ENCODE results near the gene POMT2.
A peak's percentile ranks its signal among the peaks of the same experiment; 100 is the strongest.
"Not testable (repeated sequence)": the region's sequence is repeated elsewhere in the genome, so short reads cannot be mapped to it uniquely, and the experiment has no call there.

POMT2 gene

DNA sequence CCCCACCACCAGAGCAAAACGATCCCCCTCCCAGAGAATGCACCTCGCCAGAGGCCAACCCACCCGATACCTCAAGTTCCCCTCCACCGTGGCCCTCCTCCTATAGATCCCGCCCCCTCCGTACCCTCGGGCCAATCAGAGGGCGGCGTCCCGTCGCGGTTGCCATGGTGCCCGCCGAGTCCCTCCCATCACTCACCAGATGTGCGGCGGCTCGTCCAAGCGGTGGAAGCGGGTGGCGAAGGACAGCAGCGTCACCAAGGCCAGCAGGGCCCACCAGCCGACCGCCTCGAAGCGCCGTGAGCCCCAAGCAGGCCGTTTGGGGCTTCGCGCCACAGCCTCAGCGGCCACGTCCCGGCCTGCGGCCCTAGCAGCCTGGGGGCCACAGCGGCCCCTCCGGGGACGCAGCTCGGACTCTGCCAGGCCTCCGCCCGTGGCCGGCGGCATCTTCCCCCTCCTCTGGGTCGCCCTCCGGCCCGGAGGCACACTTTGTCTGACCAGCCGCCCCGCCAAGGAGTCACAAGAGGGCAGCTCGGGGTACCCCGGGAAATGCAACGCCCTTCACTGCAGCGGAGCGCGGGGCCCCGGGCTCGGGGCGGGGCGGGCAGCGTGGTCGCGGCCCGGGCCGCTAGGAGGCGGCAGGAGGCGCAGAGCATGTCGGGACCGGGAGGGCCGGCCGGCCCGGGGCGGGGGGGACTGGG is at the start of gene POMT2:
TSS of gene POMT2 (minus strand) at position 646 of the 698 bp plus-strand sequence. CDS start at position 444, 202 bp downstream.
- DNase-seq = peak; percentile 46

DNA sequence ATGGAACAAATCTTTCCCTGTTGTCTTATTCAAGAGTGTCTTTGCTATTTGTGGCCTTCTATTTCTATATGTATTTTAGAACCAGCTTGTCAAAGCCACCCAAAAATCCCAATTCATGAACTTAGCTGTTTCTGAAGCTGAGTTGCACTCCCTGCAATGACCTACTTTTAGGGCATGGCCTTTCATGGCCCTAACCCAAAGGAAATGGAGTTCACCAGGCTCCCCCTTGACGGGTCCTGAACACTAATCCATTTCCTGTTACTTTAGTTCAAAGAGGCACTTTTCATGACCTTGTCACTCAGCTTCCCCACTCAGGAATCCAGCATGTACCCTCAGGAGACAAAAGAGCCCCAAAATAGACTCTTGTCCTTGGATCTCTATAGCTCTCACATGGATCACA is 48.6 kb upstream of the POMT2 start:
- no peak for DNase-seq

- DNase-seq = no peak
Measured at GRCh38 chr14:77364146-77364545, 43.5 kb upstream of the POMT2 start.

- no peak for DNase-seq
Measured at GRCh38 chr14:77359626-77360025, 38.9 kb upstream of the POMT2 start.

DNA sequence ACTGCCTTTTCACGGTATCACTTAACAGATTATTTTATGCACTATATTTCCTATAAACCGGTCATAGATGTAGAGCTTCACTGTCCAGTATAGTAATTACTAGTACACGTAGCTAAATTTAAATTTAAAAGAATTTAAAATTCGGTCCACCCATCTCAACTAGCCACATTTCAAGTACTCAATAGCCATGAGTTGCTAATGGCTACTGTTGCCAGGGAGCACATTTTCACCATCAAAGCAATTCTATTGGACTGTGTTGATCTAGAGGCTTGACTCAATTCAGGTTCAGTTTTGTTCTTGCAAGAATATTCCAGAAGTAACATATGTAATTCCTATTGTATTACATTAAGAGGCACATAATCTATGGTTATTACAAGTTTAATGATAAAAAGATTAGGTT is 36.2 kb upstream of the POMT2 start:
- no peak for DNase-seq

GRCh38 chr14:77355811-77356210 is 35.1 kb upstream of the POMT2 start:
- no peak for DNase-seq

DNA sequence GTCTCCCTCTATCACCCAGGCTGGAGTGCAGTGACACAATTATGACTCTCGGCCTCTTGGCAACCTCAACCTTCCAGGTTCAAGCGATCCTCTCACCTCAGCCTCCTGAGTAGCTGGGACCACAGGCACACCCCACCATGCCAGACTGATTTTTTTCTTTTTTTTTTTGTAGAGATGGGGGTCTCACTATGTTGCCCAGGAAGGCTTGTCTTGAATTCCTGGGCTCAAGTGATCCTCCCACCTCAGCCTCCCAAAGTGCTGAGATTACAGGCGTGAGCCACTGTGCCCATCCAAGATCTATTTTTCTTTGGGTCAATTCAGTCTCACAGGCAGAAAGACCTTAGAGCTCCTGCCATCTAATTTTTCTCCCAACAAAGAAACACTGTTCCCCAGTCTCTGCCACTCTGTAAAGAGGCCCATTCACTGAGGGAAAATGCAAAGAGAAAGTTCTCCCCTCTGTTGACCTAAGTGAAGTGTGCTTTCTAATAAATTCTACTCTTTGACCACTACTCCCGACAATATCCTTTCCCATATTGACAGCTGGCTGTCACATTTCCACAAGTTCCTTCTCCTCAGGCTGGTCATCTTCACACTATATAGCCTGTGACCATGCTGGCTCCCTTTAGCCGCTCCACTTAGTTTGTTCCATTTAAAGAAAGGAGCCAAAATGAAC is 32.9 kb upstream of the POMT2 start:
- DNase-seq = no peak

- DNase-seq = no peak
Measured at GRCh38 chr14:77347751-77348150, 27.1 kb upstream of the POMT2 start.

GRCh38 chr14:77346495-77346894 is 25.8 kb upstream of the POMT2 start:
- no peak for DNase-seq

- DNase-seq = no peak
Measured at GRCh38 chr14:77344377-77344996, 23.8 kb upstream of the POMT2 start.

- peak; percentile 29 for DNase-seq
Measured at GRCh38 chr14:77343662-77344061, 23.0 kb upstream of the POMT2 start.

DNA sequence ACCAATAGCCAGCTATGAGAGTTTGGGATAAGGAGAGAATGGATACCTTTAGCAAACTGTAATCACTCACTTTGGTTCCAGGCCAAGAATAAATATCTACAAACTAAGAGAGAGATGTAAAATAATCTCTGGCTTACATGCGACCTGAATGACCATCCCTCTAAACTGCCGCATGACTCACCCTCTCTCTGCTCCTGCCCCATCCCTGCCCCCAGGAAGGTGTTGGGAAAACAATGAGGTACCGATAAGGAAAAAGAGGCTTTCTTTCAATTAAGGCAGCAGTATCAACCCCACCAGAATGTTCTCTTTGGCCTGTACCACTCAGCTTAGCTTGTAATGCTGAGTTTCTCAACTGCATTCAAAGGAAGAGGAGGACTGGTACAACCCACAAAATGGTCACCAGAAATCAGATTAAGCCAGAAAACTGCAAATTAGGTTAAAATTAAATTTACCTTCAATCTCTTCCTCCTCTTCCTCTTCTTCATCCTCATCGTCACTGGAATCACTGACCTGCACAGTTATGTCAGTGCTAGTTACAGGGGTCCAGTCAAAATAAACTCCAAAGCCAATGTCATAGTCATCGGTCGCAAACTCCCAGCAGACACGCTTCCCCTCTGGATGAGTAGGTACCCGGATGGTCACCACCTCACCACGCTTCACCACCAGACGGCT is 22.2 kb upstream of the POMT2 start:
- no peak for DNase-seq

DNA sequence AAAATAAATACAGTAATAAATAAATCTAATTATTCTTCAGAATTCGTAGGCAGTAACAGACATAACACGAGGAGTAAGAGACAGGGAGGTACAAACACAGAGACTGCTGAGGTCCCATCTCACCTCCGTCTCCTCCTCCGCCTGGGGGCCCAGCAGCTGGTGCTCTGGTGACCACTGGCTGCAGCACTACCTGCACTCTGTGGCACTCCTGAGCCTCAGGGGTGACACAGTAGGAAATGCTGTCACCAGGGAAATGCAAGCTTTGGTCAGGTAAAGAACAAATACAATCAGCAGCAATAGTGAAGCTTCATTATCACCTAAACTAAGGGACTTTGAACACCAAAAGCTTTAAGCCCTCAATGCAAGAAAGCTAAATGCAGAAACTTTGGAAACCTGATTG is 19.7 kb upstream of the POMT2 start:
- no peak for DNase-seq

DNA sequence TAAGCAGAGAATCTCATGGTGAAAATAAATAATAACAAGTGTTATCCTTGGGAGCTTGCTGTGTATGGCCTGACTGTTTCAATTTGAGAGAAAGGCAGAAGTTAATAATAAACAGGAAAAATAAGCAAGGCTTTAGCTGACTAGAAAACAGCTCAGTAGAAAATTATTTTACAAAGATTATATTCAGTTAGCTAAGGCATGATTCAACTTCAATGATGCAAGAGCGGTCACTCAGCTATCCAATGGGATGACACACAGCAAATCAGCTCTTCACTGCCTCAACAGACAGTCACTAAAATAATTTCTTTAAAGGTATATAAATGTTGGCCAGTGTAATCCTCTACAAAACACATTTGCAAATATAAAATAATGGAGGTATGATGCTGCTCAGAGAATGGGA is 18.7 kb upstream of the POMT2 start:
- no peak for DNase-seq

GRCh38 chr14:77338302-77338701 is 17.6 kb upstream of the POMT2 start:
- DNase-seq = no peak

GRCh38 chr14:77337880-77338279 is 17.2 kb upstream of the POMT2 start:
- no peak for DNase-seq

DNA sequence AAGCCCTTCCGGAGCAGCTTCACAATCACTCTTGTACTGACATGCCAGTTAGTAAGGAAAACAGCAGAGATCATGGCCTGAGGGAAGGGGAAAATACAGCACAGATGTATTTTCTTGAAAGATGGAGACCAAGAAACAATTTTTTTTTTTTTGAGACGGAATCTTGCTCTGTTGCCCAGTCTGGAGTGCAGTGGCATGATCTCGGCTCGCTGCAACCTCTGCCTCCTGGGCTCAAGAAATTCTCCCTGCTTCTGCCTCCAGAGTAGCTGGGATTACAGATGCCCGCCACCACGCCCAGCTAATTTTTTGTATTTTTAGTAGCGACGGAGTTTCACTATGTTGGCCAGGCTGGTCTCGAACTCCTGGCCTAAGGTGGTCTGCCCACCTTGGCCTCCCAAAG is 16.6 kb upstream of the POMT2 start:
- DNase-seq = not testable (repeated sequence)

DNA sequence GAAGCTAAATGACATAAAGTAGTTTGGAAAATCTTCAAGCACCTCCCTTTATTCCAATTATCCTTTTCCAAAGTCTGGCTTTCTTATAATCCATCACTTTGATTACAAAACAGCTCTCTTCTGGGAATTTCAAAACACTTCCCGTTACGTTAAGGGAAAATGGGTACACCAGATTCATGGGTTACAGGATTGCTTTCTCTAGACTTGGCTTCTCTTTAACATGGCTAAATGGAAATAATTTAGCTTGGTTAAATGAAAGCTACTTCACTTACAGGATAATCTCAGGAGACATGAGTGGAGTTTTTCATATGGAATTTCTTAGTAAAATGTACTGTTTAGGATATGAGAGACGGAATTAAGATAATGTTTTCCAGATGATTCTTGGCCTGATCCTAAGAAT is 14.9 kb upstream of the POMT2 start:
- no peak for DNase-seq

- DNase-seq = no peak
Measured at GRCh38 chr14:77329872-77330271, 9.2 kb upstream of the POMT2 start.

DNA sequence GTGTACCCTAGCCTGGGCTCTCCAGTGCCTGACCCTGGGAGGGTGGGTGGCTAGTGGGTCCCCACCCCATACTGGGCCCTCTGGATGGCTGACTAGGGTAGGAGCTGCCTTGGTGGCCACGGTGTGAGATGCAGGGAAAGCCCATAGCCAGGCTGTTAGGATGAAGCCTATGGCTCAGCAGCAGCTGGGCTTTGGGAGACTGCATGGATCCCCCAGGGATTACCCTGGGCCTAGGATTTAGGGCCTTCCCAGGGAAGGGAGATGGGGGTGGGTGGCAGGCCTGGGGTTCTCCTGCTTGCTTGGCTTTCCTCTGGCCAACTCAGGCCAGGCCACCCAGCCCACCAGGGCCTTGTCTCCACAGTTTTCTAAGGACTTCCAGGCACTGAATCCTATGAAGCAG is 6.4 kb upstream of the POMT2 start:
- DNase-seq = no peak

- DNase-seq = no peak
Measured at GRCh38 chr14:77325746-77326094, 5.0 kb upstream of the POMT2 start.

- no peak for DNase-seq
Measured at GRCh38 chr14:77324816-77325745, 4.4 kb upstream of the POMT2 start.

DNA sequence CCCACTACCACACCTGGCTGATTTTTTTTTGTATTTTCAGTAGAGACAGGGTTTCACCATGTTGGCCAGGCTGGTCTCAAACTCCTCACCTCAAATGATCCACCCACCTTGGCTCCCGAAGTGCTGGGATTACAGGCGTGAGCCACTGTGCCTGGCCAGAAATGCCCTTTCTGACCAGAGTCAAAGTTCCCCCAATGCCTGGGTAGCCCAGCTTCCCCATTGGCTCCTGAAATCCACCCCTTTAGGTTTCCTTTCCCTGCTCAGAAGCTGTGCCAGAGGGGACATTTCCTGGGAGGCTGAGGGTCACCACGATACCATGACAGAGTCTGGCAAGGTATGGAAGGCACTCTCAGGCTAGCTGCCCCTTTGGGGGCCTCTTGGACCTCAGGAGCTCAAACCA is 3.6 kb upstream of the POMT2 start:
- DNase-seq = no peak

Measured in NCI-H187 treated with DMSO at 0.1 percent for 48 hours (cell line).